Measurements from ENCODE around the gene ARID3B. TPM values are rescaled to one million over a fixed set of nuclear protein-coding genes. Genes with fewer than 3 reads are reported as not detected.

ARID3B gene
- total RNA-seq, 2 experiments from 2014 or later: 3.2 to 7.5 TPM

GRCh38 chr15:74585191-74585590 lies 44.2 kb downstream of the ARID3B start:
- Histone ChIP-seq H3K36me3 (ENCODE audit: insufficient read depth, low read length) (no peaks in the 10 kb centered on the region), H3K4me1 (ENCODE audit: insufficient read depth, low read length, poor library complexity, severe bottlenecking) (peaks cover 6% of the 10 kb centered on the region), H3K27ac (ENCODE audit: low read depth, low read length, poor library complexity, severe bottlenecking) (no peak overlapping the region), H3K4me2 (ENCODE audit: low read length) (no peak overlapping the region), H4K20me1 (ENCODE audit: insufficient read depth, low read length) (no peaks in the 10 kb centered on the region; the same call in 1 of the 2 replicates), H3K9me3 (ENCODE audit: low read length) (no peaks in the 10 kb centered on the region), H3K9me2 (ENCODE audit: insufficient read depth, low read length) (no peaks in the 10 kb centered on the region), H3K4me3 (ENCODE audit: low read depth, low read length, poor library complexity, severe bottlenecking) (no peak overlapping the region), H3K79me2 (ENCODE audit: insufficient read depth, low read depth, low read length) (no peaks in the 10 kb centered on the region), H2AFZ (ENCODE audit: low read length) (no peak overlapping the region)
- no peak for DNase-seq (ENCODE audit: low spot score)
- POLR2A ChIA-PET: no interaction called here
- BruUV-seq (replicated peaks): no TSS peak
- CTCF ChIA-PET (ENCODE audit: unreplicated experiment): no interaction called here
- TF ChIP-seq CTCF (conservative IDR thresholded peaks at IDR 0.05; ENCODE audit: low read length) (no peak), EZH2phosphoT487 (IDR thresholded peaks at IDR 0.05; ENCODE audit: borderline replicate concordance, low read depth, low read length) (no peak)
- intact Hi-C loops (cut with micrococcal nuclease; ENCODE audit: unreplicated experiment): no loop called here

- no peak overlapping the region for H2AFZ ChIP-seq (ENCODE audit: low read length)
- ChIA-PET POLR2A (interaction anchor here (0.5 kb wide), 1 partner anchor 1163 kb away, joined by 3 read pairs; no protein-coding TSS in a partner anchor), CTCF (ENCODE audit: unreplicated experiment) (no interaction called here)
- intact Hi-C loops (cut with micrococcal nuclease; ENCODE audit: unreplicated experiment): no loop called here
- no peak for DNase-seq (ENCODE audit: low spot score)
- peaks cover 6% of the 10 kb centered on the region for H3K4me1 ChIP-seq (ENCODE audit: insufficient read depth, low read length, poor library complexity, severe bottlenecking)
- H3K4me3 ChIP-seq (ENCODE audit: low read depth, low read length, poor library complexity, severe bottlenecking): no peak overlapping the region
- no peaks in the 10 kb centered on the region for H3K9me2 ChIP-seq (ENCODE audit: insufficient read depth, low read length)
- no TSS peak for BruUV-seq (replicated peaks)
- H4K20me1 ChIP-seq (ENCODE audit: insufficient read depth, low read length): no peaks in the 10 kb centered on the region; the same call in 1 of the 2 replicates
- no peak overlapping the region for H3K4me2 ChIP-seq (ENCODE audit: low read length)
- H3K36me3 ChIP-seq (ENCODE audit: insufficient read depth, low read length): no peaks in the 10 kb centered on the region
- TF ChIP-seq EZH2phosphoT487 (IDR thresholded peaks at IDR 0.05; ENCODE audit: borderline replicate concordance, low read depth, low read length): no peak
- no peak for TF ChIP-seq CTCF (conservative IDR thresholded peaks at IDR 0.05; ENCODE audit: low read length)
- no peak overlapping the region for H3K27ac ChIP-seq (ENCODE audit: low read depth, low read length, poor library complexity, severe bottlenecking)
- H3K79me2 ChIP-seq (ENCODE audit: insufficient read depth, low read depth, low read length): no peaks in the 10 kb centered on the region
- no peaks in the 10 kb centered on the region for H3K9me3 ChIP-seq (ENCODE audit: low read length)
These were observed 44.8 kb downstream of the ARID3B start for GRCh38 chr15:74585857-74586256.

- ChIA-PET CTCF (ENCODE audit: unreplicated experiment) (no interaction called here), POLR2A (no interaction called here)
- BruUV-seq (replicated peaks): no TSS peak
- intact Hi-C loops (cut with micrococcal nuclease; ENCODE audit: unreplicated experiment): no loop called here
- Histone ChIP-seq H4K20me1 (ENCODE audit: insufficient read depth, low read length) (no peaks in the 10 kb centered on the region; the same call in 1 of the 2 replicates), H3K4me1 (ENCODE audit: insufficient read depth, low read length, poor library complexity, severe bottlenecking) (no peaks in the 10 kb centered on the region), H2AFZ (ENCODE audit: low read length) (no peak overlapping the region), H3K79me2 (ENCODE audit: insufficient read depth, low read depth, low read length) (no peaks in the 10 kb centered on the region), H3K4me3 (ENCODE audit: low read depth, low read length, poor library complexity, severe bottlenecking) (no peak overlapping the region), H3K36me3 (ENCODE audit: insufficient read depth, low read length) (no peaks in the 10 kb centered on the region), H3K4me2 (ENCODE audit: low read length) (no peak overlapping the region), H3K27ac (ENCODE audit: low read depth, low read length, poor library complexity, severe bottlenecking) (no peak overlapping the region), H3K9me3 (ENCODE audit: low read length) (no peaks in the 10 kb centered on the region), H3K9me2 (ENCODE audit: insufficient read depth, low read length) (no peaks in the 10 kb centered on the region)
- TF ChIP-seq CTCF (conservative IDR thresholded peaks at IDR 0.05; ENCODE audit: low read length): no peak
- no peak for TF ChIP-seq EZH2phosphoT487 (IDR thresholded peaks at IDR 0.05; ENCODE audit: borderline replicate concordance, low read depth, low read length)
- no peak for DNase-seq (ENCODE audit: low spot score)
These were observed 48.8 kb downstream of the ARID3B start for GRCh38 chr15:74589826-74590225.
